Neural progenitor cell (in vitro differentiated cells): Measurements from ENCODE around the gene PLXNA4. TPM values are rescaled to one million over a fixed set of nuclear protein-coding genes. Genes with fewer than 3 reads are reported as not detected.

Experiments
- DNase-seq: peaks from one replicate; pipeline ENCODE4 v3.0.0-alpha.2; 2016; ENCODE audit warnings: low spot score
- H2AFZ ChIP-seq: fragments of 200-600 bp; sonication (generic); replicated peaks from 2 replicates; pipeline ENCODE4 v1.6.1; 2016; ENCODE audit warnings: antibody characterized with exemption
- H3F3A ChIP-seq: fragments of 200-600 bp; sonication (generic); 2 replicates; pipeline ENCODE4 v1.6.1; 2016; ENCODE audit warnings: antibody characterized with exemption, low read depth
- H3K27ac ChIP-seq: fragments of 200-600 bp; sonication (generic); 2 replicates; pipeline ENCODE4 v1.5.1; 2016; ENCODE audit warnings: mild to moderate bottlenecking
- H3K27me3 ChIP-seq: fragments of 200-600 bp; sonication (generic); 2 replicates; pipeline ENCODE4 v1.6.1; 2016; ENCODE audit warnings: mild to moderate bottlenecking, moderate library complexity
- H3K36me3 ChIP-seq: fragments of 200-600 bp; sonication (generic); 2 replicates; pipeline ENCODE4 v1.5.1; 2016
- H3K4me1 ChIP-seq: fragments of 200-600 bp; sonication (generic); 2 replicates; pipeline ENCODE4 v1.6.1; 2016; ENCODE audit warnings: mixed run types
- H3K4me2 ChIP-seq: fragments of 200-600 bp; sonication (generic); 2 replicates; pipeline ENCODE4 v1.6.1; 2016
- H3K4me3 ChIP-seq: fragments of 200-600 bp; sonication (generic); 2 replicates; pipeline ENCODE4 v1.5.1; 2016
- H3K79me2 ChIP-seq: fragments of 200-600 bp; sonication (generic); 2 replicates; pipeline ENCODE4 v1.6.1; 2016; ENCODE audit warnings: low read depth
- H3K9ac ChIP-seq: fragments of 200-600 bp; sonication (generic); 2 replicates; pipeline ENCODE4 v1.6.1; 2016
- H3K9me3 ChIP-seq: fragments of 200-600 bp; sonication (generic); 2 replicates; pipeline ENCODE4 v1.5.1; 2016; ENCODE audit warnings: low read depth
- H4K20me1 ChIP-seq: fragments of 200-600 bp; sonication (generic); 2 replicates; pipeline ENCODE4 v1.6.1; 2016; ENCODE audit warnings: low read depth
- H3K27ac Mint-ChIP-seq: 3 replicates; pipeline ENCODE4 v1.8.0; 2021; ENCODE audit warnings: mixed read lengths
- H3K27me3 Mint-ChIP-seq: 2 replicates; pipeline ENCODE4 v1.8.0; 2022; ENCODE audit warnings: low read depth, mild to moderate bottlenecking, inconsistent platforms, moderate library complexity, mixed read lengths; ENCODE audit not compliant: insufficient read depth
- H3K36me3 Mint-ChIP-seq: 3 replicates; pipeline ENCODE4 v1.8.0; 2021; ENCODE audit warnings: mixed read lengths
- H3K4me1 Mint-ChIP-seq: 3 replicates; pipeline ENCODE4 v1.8.0; 2021; ENCODE audit warnings: mixed read lengths
- H3K4me3 Mint-ChIP-seq: 3 replicates; pipeline ENCODE4 v1.8.0; 2021; ENCODE audit warnings: mild to moderate bottlenecking, moderate library complexity, mixed read lengths
- H3K9me3 Mint-ChIP-seq: 3 replicates; pipeline ENCODE4 v1.8.0; 2020; ENCODE audit warnings: mixed read lengths
- EZH2 ChIP-seq: fragments of 200-600 bp; sonication (generic); IDR thresholded peaks from 2 replicates; pipeline ENCODE4 v1.6.1; 2017; ENCODE audit warnings: antibody characterized with exemption, mild to moderate bottlenecking, moderate library complexity
- EZH2phosphoT487 ChIP-seq: fragments of 200-600 bp; sonication (generic); IDR thresholded peaks from 2 replicates; pipeline ENCODE4 v1.6.1; 2017; ENCODE audit warnings: antibody characterized with exemption
- total RNA-seq: library from RNA; depleted of rRNA; stranded (reverse); fragments of >200 nt; gene quantifications from 2 replicates; pipeline ENCODE4 v1.2.3, GENCODE V29; 2015; ENCODE audit warnings: low replicate concordance
- TF ChIP-seq, protein P1 (sequence below): fragments of 200-600 bp; sonication (generic); IDR thresholded peaks from 2 replicates; pipeline ENCODE4 v1.5.1; 2017; ENCODE audit warnings: antibody characterized with exemption, mild to moderate bottlenecking

Gene PLXNA4
- total RNA-seq, 1 donor from 2014 or later = 0.49 TPM

- H3K4me1 Mint-ChIP-seq = peaks cover 20% of the 10 kb centered on the region
Observed at GRCh38 chr7:132400561-132401142, 175.6 kb downstream of the PLXNA4 start.

DNA sequence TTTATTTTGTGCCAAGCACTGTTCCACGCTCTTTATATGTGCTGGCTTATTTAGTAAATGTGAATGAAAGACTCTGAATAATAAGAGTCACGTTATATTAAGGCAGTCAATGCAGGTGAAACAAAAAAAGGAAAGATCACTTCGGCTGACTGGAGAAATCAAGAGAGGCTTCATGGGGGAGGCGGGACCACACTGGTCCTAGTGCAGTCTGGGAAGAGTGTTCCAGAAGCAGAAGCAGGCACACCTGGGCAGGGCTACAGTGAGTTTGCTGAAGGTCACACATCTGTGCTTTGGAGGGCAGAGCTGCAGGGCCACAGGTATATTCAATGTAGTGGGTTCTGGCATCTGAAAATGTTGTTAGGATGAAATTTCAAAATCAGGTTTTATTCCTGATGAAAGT, 176.9 kb downstream of the PLXNA4 start:
- no peak overlapping the region for H3K27ac Mint-ChIP-seq
- Histone ChIP-seq H3K9me3 (no peaks in the 10 kb centered on the region), H3K4me3 (no peak overlapping the region), H3K4me1 (peaks cover 8% of the 10 kb centered on the region), H3K27ac (no peak overlapping the region), H3K79me2 (no peaks in the 10 kb centered on the region), H3K9ac (no peak overlapping the region), H3F3A (no peaks in the 10 kb centered on the region), H4K20me1 (no peaks in the 10 kb centered on the region), H2AFZ (no peak overlapping the region), H3K27me3 (no peaks in the 10 kb centered on the region), H3K36me3 (no peaks in the 10 kb centered on the region), H3K4me2 (no peak overlapping the region)
- H3K4me3 Mint-ChIP-seq = no peak overlapping the region
- H3K9me3 Mint-ChIP-seq = peaks cover 3% of the 10 kb centered on the region
- no peak for DNase-seq
- TF ChIP-seq, protein P1, sequence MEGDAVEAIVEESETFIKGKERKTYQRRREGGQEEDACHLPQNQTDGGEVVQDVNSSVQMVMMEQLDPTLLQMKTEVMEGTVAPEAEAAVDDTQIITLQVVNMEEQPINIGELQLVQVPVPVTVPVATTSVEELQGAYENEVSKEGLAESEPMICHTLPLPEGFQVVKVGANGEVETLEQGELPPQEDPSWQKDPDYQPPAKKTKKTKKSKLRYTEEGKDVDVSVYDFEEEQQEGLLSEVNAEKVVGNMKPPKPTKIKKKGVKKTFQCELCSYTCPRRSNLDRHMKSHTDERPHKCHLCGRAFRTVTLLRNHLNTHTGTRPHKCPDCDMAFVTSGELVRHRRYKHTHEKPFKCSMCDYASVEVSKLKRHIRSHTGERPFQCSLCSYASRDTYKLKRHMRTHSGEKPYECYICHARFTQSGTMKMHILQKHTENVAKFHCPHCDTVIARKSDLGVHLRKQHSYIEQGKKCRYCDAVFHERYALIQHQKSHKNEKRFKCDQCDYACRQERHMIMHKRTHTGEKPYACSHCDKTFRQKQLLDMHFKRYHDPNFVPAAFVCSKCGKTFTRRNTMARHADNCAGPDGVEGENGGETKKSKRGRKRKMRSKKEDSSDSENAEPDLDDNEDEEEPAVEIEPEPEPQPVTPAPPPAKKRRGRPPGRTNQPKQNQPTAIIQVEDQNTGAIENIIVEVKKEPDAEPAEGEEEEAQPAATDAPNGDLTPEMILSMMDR = no peak
- TF ChIP-seq EZH2phosphoT487 (no peak), EZH2 (no peak)
- H3K27me3 Mint-ChIP-seq = peaks cover 14% of the 10 kb centered on the region
- peaks cover 20% of the 10 kb centered on the region for H3K4me1 Mint-ChIP-seq
- no peaks in the 10 kb centered on the region for H3K36me3 Mint-ChIP-seq

More at GRCh38 chr7:132400561-132401142, 175.6 kb downstream of the PLXNA4 start:
- H4K20me1 ChIP-seq = no peaks in the 10 kb centered on the region
- no peak overlapping the region for H2AFZ ChIP-seq
- no peak for TF ChIP-seq EZH2
- TF ChIP-seq, protein P1 = no peak
- no peak for TF ChIP-seq EZH2phosphoT487
- no peak overlapping the region for H3K27ac ChIP-seq
- Mint-ChIP-seq H3K27ac (no peak overlapping the region), H3K4me3 (no peak overlapping the region), H3K36me3 (no peaks in the 10 kb centered on the region), H3K27me3 (peaks cover 10% of the 10 kb centered on the region), H3K9me3 (peaks cover 3% of the 10 kb centered on the region)
- no peak for DNase-seq
- H3K79me2 ChIP-seq = no peaks in the 10 kb centered on the region
- H3K9ac ChIP-seq = no peak overlapping the region
- peaks cover 8% of the 10 kb centered on the region for H3K4me1 ChIP-seq
- H3K36me3 ChIP-seq = no peaks in the 10 kb centered on the region
- H3K27me3 ChIP-seq = no peaks in the 10 kb centered on the region
- H3K4me2 ChIP-seq = no peak overlapping the region
- no peaks in the 10 kb centered on the region for H3F3A ChIP-seq
- no peak overlapping the region for H3K4me3 ChIP-seq
- no peaks in the 10 kb centered on the region for H3K9me3 ChIP-seq

DNA sequence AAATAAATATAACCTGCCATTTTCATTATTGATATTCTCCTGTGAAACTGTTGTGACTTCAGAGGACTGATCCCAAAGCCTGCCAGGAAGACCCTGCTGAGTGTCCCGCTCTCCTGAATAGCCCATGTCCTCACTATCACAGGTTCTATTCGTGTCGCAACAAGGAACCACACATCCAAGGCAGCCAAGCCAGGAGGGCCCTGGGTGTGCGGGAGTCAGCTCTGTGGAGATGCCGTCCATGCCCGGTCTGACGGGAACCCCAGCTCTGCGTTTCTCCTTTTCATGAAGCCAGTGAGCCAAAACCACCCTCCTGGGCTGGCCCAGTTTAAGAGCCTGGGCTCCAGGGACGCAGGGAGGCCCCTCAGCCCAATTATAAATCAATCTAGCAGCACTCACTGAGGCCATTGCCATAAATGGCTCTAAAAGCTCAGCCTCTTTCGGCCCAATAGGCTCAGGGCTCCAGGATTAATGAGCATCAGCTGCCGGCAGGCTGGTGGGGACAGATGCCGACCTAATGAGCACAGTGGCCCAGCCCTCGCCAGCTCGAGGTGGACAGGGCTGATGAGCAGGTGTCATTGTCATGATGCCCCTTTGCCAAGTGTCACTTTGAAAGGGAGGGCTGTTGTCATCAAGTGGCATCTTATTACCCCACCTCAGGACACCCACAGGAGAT, 177.9 kb downstream of the PLXNA4 start:
- Histone ChIP-seq H3K4me3 (no peak overlapping the region), H3K36me3 (no peaks in the 10 kb centered on the region), H3K4me2 (no peak overlapping the region), H4K20me1 (no peaks in the 10 kb centered on the region), H3K27me3 (no peaks in the 10 kb centered on the region), H3K9ac (no peak overlapping the region), H3K79me2 (no peaks in the 10 kb centered on the region), H3F3A (no peaks in the 10 kb centered on the region), H3K9me3 (no peaks in the 10 kb centered on the region), H2AFZ (no peak overlapping the region), H3K27ac (no peak overlapping the region), H3K4me1 (peaks cover 7% of the 10 kb centered on the region)
- Mint-ChIP-seq H3K36me3 (no peaks in the 10 kb centered on the region), H3K4me1 (peaks cover 15% of the 10 kb centered on the region), H3K27ac (no peak overlapping the region), H3K4me3 (no peak overlapping the region), H3K27me3 (peaks cover 14% of the 10 kb centered on the region), H3K9me3 (peaks cover 3% of the 10 kb centered on the region)
- DNase-seq = no peak
- TF ChIP-seq, protein P1 = no peak
- TF ChIP-seq EZH2 = no peak
- TF ChIP-seq EZH2phosphoT487 = no peak
